Endodermal cell (in vitro differentiated cells): Measurements from ENCODE around the gene MOB3B. TPM values are rescaled to one million over a fixed set of nuclear protein-coding genes. Genes with fewer than 3 reads are reported as not detected.

Experiments used
- DNase-seq: peaks from one replicate; pipeline ENCODE4 v3.0.0-alpha.2; 2017
- H3K27ac ChIP-seq: 2 replicates; pipeline ENCODE4 v1.5.1; 2013; ENCODE audit warnings: mild to moderate bottlenecking, low read depth, low read length, moderate library complexity
- H3K27me3 ChIP-seq: 2 replicates; pipeline ENCODE4 v1.6.1; 2013; ENCODE audit warnings: mild to moderate bottlenecking, low read length, moderate library complexity; ENCODE audit not compliant: insufficient read depth, control insufficient read depth, poor library complexity, severe bottlenecking
- H3K36me3 ChIP-seq: 2 replicates; pipeline ENCODE4 v1.7.0; 2013; ENCODE audit warnings: mild to moderate bottlenecking, low read length, moderate library complexity; ENCODE audit not compliant: control insufficient read depth, insufficient read depth
- H3K4me1 ChIP-seq: one replicate; pipeline ENCODE4 v1.7.0; 2013; ENCODE audit warnings: low read length; ENCODE audit not compliant: control insufficient read depth, insufficient read depth
- H3K4me3 ChIP-seq: 2 replicates; pipeline ENCODE4 v1.5.1; 2013; ENCODE audit warnings: mild to moderate bottlenecking, low read length, moderate library complexity
- H3K9ac ChIP-seq: 2 replicates; pipeline ENCODE4 v1.6.1; 2013; ENCODE audit warnings: mild to moderate bottlenecking, low read length, moderate library complexity; ENCODE audit not compliant: poor library complexity, severe bottlenecking; ENCODE audit errors: extremely low read depth
- H3K9me3 ChIP-seq: 2 replicates; pipeline ENCODE4 v1.6.1; 2013; ENCODE audit warnings: mild to moderate bottlenecking, low read length, moderate library complexity; ENCODE audit not compliant: control insufficient read depth
- H3K27ac Mint-ChIP-seq: 2 replicates; pipeline ENCODE4 v1.8.0; 2020; ENCODE audit warnings: mixed read lengths
- H3K27me3 Mint-ChIP-seq: 2 replicates; pipeline ENCODE4 v1.8.0; 2021; ENCODE audit warnings: mild to moderate bottlenecking, mixed read lengths; ENCODE audit not compliant: insufficient read depth
- H3K36me3 Mint-ChIP-seq: 2 replicates; pipeline ENCODE4 v1.8.0; 2020; ENCODE audit warnings: low read depth, mixed read lengths
- H3K4me1 Mint-ChIP-seq: 2 replicates; pipeline ENCODE4 v1.8.0; 2020; ENCODE audit warnings: mixed read lengths
- H3K4me3 Mint-ChIP-seq: 2 replicates; pipeline ENCODE4 v1.8.0; 2020; ENCODE audit warnings: mild to moderate bottlenecking, moderate library complexity, mixed read lengths
- H3K9me3 Mint-ChIP-seq: 2 replicates; pipeline ENCODE4 v1.8.0; 2020; ENCODE audit warnings: mild to moderate bottlenecking, mixed read lengths
- WGBS, 2 experiments: methylation state at CpG; one replicate each; pipeline versions ENCODE4 v1.1.5 to v1.1.7; 2013; ENCODE audit warnings: missing lambda C conversion rate in 2 of 2, mixed read lengths in 1 of 2; ENCODE audit not compliant: insufficient coverage in 1 of 2, insufficient read length in 1 of 2; 5-methylcytosine and 5-hydroxymethylcytosine counted together
- total RNA-seq, 2 donors: library from RNA; stranded (reverse); fragmentation: NEBNext Ultra II Directional in 1 of 2; extraction: Animal tissue kit (Norgen Biotek cat#: 25700) in 1 of 2; gene quantifications; 2 replicates in 1 of 2; 3 replicates in 1 of 2; pipeline ENCODE4 v1.2.1, GENCODE V29; 2021
- TF ChIP-seq, protein P1 (sequence below): fragments of 200-600 bp; sonication (generic); conservative IDR thresholded peaks from 2 replicates; pipeline ENCODE4 v1.5.0; 2021; ENCODE audit warnings: antibody characterized with exemption, mild to moderate bottlenecking

The MOB3B gene
- total RNA-seq, 2 donors from 2014 or later: 5.6 to 6.2 TPM

GRCh38 chr9:27382308-27382707, 147.3 kb downstream of the MOB3B start:
- TF ChIP-seq, protein P1, sequence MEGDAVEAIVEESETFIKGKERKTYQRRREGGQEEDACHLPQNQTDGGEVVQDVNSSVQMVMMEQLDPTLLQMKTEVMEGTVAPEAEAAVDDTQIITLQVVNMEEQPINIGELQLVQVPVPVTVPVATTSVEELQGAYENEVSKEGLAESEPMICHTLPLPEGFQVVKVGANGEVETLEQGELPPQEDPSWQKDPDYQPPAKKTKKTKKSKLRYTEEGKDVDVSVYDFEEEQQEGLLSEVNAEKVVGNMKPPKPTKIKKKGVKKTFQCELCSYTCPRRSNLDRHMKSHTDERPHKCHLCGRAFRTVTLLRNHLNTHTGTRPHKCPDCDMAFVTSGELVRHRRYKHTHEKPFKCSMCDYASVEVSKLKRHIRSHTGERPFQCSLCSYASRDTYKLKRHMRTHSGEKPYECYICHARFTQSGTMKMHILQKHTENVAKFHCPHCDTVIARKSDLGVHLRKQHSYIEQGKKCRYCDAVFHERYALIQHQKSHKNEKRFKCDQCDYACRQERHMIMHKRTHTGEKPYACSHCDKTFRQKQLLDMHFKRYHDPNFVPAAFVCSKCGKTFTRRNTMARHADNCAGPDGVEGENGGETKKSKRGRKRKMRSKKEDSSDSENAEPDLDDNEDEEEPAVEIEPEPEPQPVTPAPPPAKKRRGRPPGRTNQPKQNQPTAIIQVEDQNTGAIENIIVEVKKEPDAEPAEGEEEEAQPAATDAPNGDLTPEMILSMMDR: no peak
- H3K27me3 Mint-ChIP-seq: peaks cover 17% of the 10 kb centered on the region
- no peak overlapping the region for H3K4me3 Mint-ChIP-seq
- no peak overlapping the region for H3K4me3 ChIP-seq
- H3K4me1 ChIP-seq: peaks cover 5% of the 10 kb centered on the region
- H3K36me3 Mint-ChIP-seq: no peaks in the 10 kb centered on the region
- no peak overlapping the region for H3K9ac ChIP-seq
- no peaks in the 10 kb centered on the region for H3K9me3 Mint-ChIP-seq
- H3K36me3 ChIP-seq: no peaks in the 10 kb centered on the region
- no peak overlapping the region for H3K27ac ChIP-seq
- H3K27ac Mint-ChIP-seq: no peak overlapping the region
- whole genome bisulfite sequencing, 2 experiments: 86 to 93% methylated on average over 2 to 3 of the region's 4 CpGs
- DNase-seq: no peak
- peaks cover 33% of the 10 kb centered on the region for H3K4me1 Mint-ChIP-seq
- no peaks in the 10 kb centered on the region for H3K9me3 ChIP-seq
- H3K27me3 ChIP-seq: no peaks in the 10 kb centered on the region

GRCh38 chr9:27379311-27380251, 150.0 kb downstream of the MOB3B start:
- Histone ChIP-seq H3K9ac (no peak overlapping the region), H3K4me3 (no peak overlapping the region), H3K36me3 (no peaks in the 10 kb centered on the region), H3K27ac (no peak overlapping the region), H3K4me1 (peaks cover 6% of the 10 kb centered on the region), H3K9me3 (no peaks in the 10 kb centered on the region), H3K27me3 (no peaks in the 10 kb centered on the region)
- TF ChIP-seq, protein P1: no peak
- no peaks in the 10 kb centered on the region for H3K9me3 Mint-ChIP-seq
- no peak for DNase-seq
- 89 to 92% methylated on average over 4 to 8 of the region's 8 CpGs for WGBS, 2 experiments
- peaks cover 14% of the 10 kb centered on the region for H3K27me3 Mint-ChIP-seq
- H3K4me3 Mint-ChIP-seq: no peak overlapping the region
- H3K4me1 Mint-ChIP-seq: peaks cover 40% of the 10 kb centered on the region
- H3K27ac Mint-ChIP-seq: no peak overlapping the region
- no peaks in the 10 kb centered on the region for H3K36me3 Mint-ChIP-seq

- Mint-ChIP-seq H3K4me3 (no peak overlapping the region), H3K27ac (no peak overlapping the region), H3K36me3 (no peaks in the 10 kb centered on the region), H3K9me3 (no peaks in the 10 kb centered on the region), H3K27me3 (peaks cover 14% of the 10 kb centered on the region), H3K4me1 (peaks cover 40% of the 10 kb centered on the region)
- peaks cover 6% of the 10 kb centered on the region for H3K4me1 ChIP-seq
- WGBS, 2 experiments: 85 to 100% methylated on average over 1 of the region's 1 CpG
- no peaks in the 10 kb centered on the region for H3K9me3 ChIP-seq
- no peaks in the 10 kb centered on the region for H3K27me3 ChIP-seq
- H3K4me3 ChIP-seq: no peak overlapping the region
- TF ChIP-seq, protein P1: no peak
- H3K36me3 ChIP-seq: no peaks in the 10 kb centered on the region
- no peak overlapping the region for H3K27ac ChIP-seq
- no peak overlapping the region for H3K9ac ChIP-seq
- no peak for DNase-seq
Measured at GRCh38 chr9:27377811-27378456, 151.7 kb downstream of the MOB3B start.
